ENCODE results near the gene ASB8. TPM values are rescaled to one million over a fixed set of nuclear protein-coding genes. Genes with fewer than 3 reads are reported as not detected.

ASB8 gene
- total and polyA plus RNA-seq, 2 experiments from 2014 or later: 47.9 to 53.0 TPM

DNA sequence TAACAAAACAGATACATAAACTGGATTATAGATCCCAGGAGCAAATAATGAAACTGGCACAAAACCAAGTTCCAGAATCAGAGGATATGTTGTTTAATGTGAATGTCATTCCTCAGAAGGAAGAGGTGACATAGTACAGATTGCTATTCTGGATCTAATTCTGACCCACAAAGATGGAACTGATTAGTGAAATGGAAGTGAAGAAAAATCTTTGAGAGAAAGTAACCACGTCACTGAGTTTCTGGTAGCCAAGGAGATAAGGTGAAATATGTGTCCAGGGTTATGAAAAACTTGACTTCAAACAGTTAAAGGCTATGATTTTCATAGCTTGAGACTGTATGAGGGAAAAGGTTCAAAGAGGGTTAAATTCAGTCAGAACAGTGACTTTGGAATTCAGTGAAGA is 37.5 kb upstream of the ASB8 start:
- Histone ChIP-seq H3K27ac (no peak overlapping the region), H3K4me3 (no peak overlapping the region), H3K4me1 (ENCODE audit: low read depth) (no peaks in the 10 kb centered on the region), H3K9me3 (ENCODE audit: low read depth) (no peaks in the 10 kb centered on the region), H3K36me3 (no peaks in the 10 kb centered on the region), H3K27me3 (peaks cover 59% of the 10 kb centered on the region)
- DNase-seq (ENCODE audit: low read depth in 1 of 2, low spot score in 1 of 2): peak in 1 of 2 donors; percentile 54
- TF ChIP-seq, protein P1, sequence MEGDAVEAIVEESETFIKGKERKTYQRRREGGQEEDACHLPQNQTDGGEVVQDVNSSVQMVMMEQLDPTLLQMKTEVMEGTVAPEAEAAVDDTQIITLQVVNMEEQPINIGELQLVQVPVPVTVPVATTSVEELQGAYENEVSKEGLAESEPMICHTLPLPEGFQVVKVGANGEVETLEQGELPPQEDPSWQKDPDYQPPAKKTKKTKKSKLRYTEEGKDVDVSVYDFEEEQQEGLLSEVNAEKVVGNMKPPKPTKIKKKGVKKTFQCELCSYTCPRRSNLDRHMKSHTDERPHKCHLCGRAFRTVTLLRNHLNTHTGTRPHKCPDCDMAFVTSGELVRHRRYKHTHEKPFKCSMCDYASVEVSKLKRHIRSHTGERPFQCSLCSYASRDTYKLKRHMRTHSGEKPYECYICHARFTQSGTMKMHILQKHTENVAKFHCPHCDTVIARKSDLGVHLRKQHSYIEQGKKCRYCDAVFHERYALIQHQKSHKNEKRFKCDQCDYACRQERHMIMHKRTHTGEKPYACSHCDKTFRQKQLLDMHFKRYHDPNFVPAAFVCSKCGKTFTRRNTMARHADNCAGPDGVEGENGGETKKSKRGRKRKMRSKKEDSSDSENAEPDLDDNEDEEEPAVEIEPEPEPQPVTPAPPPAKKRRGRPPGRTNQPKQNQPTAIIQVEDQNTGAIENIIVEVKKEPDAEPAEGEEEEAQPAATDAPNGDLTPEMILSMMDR (IDR thresholded peaks at IDR 0.05; ENCODE audit: low read depth, low read length): no peak

DNA sequence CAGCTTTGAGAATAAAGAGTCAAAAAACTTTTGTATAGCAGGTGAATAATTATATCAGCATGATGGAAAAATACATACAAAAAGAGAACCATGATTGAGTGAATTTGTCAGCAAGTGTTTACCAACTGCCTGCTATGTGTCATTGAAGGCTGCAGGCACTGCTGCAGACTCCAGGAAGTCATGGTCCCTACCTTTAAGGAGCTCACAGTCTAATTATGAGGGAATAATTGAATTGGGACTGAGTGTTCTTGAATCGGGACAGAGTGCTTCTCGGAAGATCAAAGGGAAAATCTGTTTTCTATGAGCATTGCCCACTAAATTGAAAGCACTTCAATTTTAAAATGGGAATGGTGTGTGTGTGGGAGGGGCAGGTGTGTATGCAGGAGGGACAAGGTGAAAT is 36.3 kb upstream of the ASB8 start:
- H3K4me3 ChIP-seq: no peak overlapping the region
- no peak for DNase-seq (ENCODE audit: low read depth in 1 of 2, low spot score in 1 of 2)
- TF ChIP-seq, protein P1 (IDR thresholded peaks at IDR 0.05; ENCODE audit: low read depth, low read length): no peak
- H3K27me3 ChIP-seq: peaks cover 69% of the 10 kb centered on the region
- H3K36me3 ChIP-seq: no peaks in the 10 kb centered on the region
- no peaks in the 10 kb centered on the region for H3K9me3 ChIP-seq (ENCODE audit: low read depth)
- H3K27ac ChIP-seq: no peak overlapping the region
- no peaks in the 10 kb centered on the region for H3K4me1 ChIP-seq (ENCODE audit: low read depth)

GRCh38 chr12:48192861-48193260 is 35.5 kb upstream of the ASB8 start:
- H3K9me3 ChIP-seq (ENCODE audit: low read depth): no peaks in the 10 kb centered on the region
- H3K36me3 ChIP-seq: no peaks in the 10 kb centered on the region
- H3K4me3 ChIP-seq: no peak overlapping the region
- H3K4me1 ChIP-seq (ENCODE audit: low read depth): no peaks in the 10 kb centered on the region
- H3K27ac ChIP-seq: no peak overlapping the region
- peaks cover 76% of the 10 kb centered on the region for H3K27me3 ChIP-seq
- TF ChIP-seq, protein P1 (IDR thresholded peaks at IDR 0.05; ENCODE audit: low read depth, low read length): no peak
- no peak for DNase-seq (ENCODE audit: low read depth in 1 of 2, low spot score in 1 of 2)

- H3K27ac ChIP-seq: no peak overlapping the region
- peaks cover 92% of the 10 kb centered on the region for H3K27me3 ChIP-seq
- no peak for DNase-seq (ENCODE audit: low read depth in 1 of 2, low spot score in 1 of 2)
- TF ChIP-seq, protein P1 (IDR thresholded peaks at IDR 0.05; ENCODE audit: low read depth, low read length): no peak
- no peak overlapping the region for H3K4me3 ChIP-seq
- H3K36me3 ChIP-seq: no peaks in the 10 kb centered on the region
- no peaks in the 10 kb centered on the region for H3K9me3 ChIP-seq (ENCODE audit: low read depth)
- no peaks in the 10 kb centered on the region for H3K4me1 ChIP-seq (ENCODE audit: low read depth)
These were observed 33.8 kb upstream of the ASB8 start for GRCh38 chr12:48191096-48191495.

DNA sequence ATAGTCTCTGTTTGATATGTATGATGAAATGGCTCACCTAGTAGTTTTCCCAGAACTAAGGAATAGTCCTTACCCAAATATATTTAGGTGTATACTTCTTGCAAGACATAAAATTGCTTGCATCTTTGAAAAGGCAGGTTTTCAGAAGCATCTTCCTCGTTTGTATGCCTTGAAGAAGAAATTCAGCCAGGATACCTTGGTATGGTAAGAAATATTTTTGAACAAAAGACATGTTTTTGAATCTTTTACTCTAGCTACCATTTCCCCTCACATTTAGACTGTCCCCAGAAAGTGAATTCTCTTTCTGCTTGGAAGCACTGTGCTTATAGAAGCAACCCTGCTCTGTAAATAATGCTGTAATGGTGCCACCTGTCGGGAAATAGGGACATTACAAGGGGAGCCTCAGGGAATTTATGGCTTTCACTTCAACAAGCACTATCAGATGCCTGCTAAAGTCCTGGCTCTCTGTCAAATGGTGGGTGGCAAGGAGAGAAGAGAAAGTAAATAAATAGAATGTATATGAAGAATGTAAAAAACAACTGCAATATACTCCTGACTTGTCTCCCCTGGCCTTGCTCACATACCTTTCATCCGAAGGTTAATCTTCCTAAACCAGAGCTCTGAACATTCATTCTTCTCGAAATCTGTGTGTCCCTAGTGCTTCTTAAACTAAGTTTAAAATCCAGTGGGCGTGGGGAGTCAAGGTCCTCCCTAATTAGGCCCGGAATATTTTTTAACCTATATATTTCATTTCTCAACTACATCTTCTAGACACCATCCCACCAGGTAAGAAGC is 32.2 kb upstream of the ASB8 start:
- Histone ChIP-seq H3K27ac (no peak overlapping the region), H3K36me3 (no peaks in the 10 kb centered on the region), H3K27me3 (peaks cover 95% of the 10 kb centered on the region), H3K4me3 (no peak overlapping the region), H3K9me3 (ENCODE audit: low read depth) (no peaks in the 10 kb centered on the region), H3K4me1 (ENCODE audit: low read depth) (no peaks in the 10 kb centered on the region)
- TF ChIP-seq, protein P1 (IDR thresholded peaks at IDR 0.05; ENCODE audit: low read depth, low read length): peak; percentile 88
- DNase-seq (ENCODE audit: low read depth in 1 of 2, low spot score in 1 of 2): peak; percentile 68 to 82
